ENCODE data around the gene CSF2RB.

The CSF2RB gene

DNA sequence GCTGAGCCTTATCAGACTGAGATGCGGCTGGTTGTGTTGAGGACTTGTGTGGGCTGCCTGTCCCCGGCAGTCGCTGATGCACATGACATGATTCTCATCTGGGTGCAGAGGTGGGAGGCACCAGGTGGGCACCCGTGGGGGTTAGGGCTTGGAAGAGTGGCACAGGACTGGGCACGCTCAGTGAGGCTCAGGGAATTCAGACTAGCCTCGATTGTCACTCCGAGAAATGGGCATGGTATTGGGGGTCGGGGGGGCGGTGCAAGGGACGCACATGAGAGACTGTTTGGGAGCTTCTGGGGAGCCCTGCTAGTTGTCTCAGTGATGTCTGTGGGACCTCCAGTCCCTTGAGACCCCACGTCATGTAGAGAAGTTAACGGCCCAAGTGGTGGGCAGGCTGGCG lies 25.5 kb downstream of the CSF2RB start:
- no peak for DNase-seq

DNA sequence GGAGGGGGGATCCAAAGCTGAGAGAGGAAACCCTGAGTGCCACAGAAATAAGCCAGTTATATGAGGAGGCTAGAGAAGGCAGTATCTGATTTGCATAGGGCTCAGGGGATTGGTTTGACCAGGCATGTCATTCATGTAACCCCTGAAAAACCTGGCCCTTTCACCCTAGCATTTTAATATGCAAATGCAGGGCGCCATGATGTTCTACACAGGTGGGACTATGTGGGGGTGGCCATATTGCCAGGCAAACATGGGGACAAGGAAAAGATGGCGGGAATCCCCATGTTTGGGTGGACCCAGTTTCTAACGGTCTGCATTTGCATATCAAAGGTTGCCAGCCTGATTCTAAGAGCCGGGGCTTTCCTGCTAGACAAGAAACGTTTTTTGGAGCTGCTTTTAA lies 27.2 kb downstream of the CSF2RB start:
- no peak for DNase-seq

DNA sequence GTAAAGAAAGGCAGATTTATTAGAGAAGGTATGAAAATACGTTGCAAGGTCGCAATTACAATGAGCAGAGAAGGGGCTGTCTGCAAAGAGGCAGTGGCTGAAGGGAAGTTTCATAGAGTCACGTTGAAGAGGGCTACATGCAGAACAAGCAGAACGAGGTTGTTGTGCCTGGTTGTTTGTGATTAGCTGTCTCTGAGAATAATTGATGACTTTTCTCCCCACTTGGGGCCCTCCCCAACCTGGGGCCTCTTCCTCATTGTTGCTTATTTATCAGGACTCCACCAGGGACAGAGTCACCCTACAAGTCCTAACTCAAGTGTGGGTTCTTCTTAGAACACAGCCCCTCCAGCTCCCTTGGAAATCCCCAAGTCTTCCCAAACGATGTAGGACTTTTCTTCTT lies 29.1 kb downstream of the CSF2RB start:
- DNase-seq: no peak

DNA sequence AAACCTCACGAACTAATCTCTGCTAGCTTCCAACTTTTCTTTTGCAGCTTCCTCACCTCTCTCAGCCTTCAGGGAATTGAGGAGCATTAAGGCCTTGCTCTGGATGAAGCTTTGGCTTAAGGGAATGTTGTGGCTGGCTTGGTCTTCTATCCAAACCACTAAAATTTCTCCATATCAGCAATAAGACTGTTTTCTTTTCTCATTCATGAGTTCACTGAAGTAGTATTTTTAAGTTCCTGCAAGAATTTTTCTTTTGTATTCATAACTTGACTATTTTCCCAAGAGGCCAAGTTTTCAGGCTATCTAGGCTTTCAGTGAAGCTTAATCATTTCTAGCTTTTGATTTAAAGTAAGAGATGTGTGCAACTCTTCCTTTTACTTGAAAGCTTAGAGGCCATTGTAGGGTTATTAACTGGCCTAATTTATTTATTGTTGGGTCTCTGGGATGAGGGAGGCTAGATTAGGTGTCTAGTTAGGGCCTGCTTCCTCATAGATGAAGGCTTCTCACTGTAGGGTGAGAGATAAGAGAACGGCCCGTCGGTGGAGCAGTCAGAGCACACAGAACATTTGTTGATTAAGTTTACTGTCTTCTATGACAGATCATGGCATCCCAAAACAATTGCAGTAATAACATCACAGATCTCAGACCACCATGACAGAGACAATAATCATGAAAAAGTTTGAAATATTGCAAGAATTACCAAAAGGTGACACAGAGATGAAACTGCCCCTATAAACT lies 33.2 kb downstream of the CSF2RB start:
- DNase-seq: no peak

DNA sequence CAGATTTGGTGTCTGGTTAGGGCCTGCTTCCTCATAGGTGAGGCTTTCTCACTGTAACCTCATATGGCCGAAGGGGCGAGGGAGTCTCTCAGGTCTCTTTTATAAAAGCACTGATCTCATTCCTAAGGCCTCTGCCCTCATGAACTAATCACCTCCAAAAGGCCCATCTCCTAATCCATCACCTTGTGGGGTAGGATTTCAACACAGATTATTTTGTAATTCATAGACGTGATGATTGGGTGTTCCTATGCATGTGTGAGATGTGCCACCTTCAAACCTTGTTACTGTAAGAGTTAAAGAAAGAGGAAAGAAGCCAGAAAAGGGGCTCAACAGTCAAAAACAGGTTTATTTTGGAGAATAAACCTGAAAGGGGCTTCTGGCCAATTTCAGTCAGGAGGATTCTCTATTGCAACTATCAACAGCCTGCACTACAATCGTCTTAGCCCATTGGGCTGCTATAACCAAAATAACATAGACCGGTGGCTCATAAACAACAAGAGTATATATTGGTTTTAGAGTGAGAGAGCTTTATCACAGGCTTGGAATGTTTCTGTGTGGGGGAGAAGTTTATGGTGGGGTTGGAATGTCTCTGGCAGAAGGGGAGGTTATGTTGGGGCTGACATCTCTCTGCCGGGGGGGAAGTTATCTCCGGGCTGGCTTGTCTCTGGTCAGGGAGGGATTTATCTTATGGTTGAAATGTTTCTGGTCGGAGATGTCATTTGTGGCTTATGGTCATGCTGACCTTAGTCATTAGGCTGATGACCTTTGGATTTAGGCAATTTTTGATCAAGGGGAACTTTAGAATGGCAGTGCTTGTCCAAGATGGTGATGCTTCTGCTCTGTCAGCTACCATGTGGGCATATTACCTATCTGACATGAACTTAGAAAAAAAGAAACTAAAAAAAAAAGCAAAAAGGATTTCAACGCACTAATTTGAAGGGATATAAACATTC lies 35.1 kb downstream of the CSF2RB start:
- DNase-seq: no peak

DNA sequence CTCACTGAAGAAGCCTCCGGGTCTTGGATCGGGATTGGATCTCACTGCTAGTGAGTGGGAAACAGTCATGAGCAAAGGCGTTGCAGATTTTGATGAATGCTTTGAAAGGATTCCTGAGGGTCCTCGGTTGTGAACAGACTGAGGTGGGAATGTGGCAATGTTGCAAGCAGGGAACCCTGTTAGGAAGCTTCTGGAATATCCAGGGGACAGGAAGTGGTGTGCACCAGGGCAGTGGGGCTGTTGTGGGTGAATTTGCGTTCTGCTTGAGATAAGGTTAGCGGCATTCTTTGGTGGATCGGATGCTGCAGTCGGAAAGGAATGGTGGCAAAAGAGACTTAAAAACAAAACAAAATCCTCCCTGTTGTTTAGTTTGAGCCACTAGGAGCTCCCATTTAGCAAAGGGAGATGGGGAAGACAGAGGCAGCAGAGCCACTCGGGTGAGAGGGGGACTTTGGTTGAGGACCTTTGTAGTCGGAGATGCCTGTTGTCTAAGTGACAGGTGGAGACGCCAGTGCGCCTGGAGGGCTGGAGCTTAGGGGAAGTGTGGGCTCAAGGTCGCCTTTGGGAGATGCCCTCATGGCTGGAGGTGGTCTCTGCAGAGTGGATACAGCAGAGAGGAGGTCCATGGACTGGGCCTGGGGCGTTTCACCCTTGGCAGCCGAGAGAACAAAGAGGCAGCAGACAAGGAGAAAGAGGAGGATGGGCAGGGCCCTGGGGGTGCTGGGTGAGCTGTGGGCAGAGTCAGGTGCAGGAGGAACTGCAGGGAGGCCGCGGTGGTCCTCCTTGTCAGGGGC lies 37.6 kb downstream of the CSF2RB start:
- no peak for DNase-seq

DNA sequence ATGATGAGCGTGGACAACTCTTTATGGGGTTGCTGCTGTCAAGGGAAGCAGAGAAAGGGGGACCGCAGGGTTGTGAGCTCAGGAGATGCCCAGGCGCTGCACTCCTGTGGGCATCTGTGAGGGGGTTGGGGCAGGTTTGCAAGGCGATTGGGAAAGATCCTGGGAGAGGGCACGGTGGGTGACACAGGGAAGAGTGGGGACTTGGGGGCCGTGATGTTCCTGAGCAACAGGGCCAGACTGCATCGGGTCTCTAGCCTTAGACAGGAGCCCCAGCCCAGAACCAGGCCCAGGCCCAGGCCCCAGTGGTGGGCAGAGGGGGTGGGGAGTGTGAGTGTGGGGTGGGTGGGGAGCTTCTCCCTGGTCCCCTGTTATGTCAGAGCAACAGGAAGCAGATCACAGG lies 38.3 kb downstream of the CSF2RB start:
- no peak for DNase-seq

DNA sequence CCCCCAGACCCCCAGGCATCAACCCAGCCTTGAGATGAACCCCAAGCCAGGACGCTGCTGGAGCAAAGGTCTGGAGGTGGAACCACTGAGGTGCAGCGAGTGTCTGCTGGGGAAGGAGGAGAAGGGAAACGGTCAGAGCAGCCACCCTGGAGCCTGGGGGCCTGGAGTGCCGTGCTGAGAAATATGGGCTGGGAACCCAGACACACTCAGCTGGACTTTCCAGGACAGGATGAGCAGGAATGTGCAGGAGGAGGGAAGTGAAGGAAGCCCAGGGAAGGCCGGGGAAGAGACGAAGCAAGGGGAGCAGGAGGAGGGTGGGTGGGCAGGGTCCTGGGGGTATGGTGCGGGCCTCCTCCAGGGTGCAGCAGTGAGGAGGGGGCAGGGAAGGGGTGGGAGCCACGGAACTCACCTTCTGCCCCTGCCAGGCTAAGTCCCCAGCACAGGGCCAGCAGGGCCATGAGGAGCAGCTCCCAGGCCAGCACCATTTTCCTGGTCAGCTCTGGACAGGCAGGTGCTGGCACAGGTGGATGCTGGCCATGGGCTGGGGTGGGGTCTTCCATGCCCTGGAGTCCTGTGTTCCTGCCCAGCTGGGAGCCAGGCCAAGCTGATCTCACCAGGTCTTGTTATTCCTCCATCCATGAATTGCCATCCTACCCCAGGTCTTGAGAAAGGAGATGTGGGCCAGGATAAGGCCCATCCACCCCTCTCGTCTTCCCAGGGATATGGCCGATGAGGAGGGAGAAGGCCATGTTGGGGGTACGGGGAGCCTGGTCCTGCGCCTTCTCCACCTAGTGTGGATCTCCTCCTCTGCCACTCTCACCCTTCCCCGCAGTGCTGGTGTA lies 40.0 kb downstream of the CSF2RB start:
- no peak for DNase-seq

DNA sequence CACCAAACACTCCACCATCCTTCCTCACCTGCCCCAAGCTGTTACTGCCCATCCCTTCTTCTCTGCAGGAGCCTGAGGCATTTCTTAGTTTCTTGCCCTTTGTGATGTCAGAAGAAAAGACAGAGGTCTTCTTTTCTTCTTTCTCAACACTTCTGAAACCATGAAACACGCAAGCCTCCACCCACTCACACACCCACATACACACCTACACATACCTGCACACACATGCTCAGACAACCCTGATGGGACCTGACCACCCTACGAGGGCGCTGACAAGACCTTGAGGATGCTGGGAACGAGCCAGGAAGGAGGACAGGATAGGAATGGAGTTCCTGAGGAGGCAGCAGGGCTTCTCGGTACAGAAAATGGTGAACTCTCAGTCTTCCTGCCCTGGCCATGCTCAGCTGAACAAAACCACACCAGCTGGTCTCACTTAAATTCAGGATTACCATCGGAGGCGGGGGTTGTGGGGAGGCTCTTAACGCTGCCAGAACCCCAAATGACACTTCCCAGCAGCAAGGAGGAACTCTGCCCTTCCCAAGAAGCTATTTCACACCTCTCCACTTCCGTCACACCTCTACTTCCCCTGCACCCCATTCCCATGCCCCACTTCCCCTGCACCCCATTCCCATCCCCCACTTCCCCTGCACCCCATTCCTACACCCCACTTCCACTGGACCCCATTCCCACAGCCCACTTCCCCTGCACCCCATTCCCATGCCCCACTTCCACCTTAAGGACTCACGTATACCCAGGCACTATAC lies 41.0 kb downstream of the CSF2RB start:
- peak in 1 of 2 experiments; percentile 12 for DNase-seq

DNA sequence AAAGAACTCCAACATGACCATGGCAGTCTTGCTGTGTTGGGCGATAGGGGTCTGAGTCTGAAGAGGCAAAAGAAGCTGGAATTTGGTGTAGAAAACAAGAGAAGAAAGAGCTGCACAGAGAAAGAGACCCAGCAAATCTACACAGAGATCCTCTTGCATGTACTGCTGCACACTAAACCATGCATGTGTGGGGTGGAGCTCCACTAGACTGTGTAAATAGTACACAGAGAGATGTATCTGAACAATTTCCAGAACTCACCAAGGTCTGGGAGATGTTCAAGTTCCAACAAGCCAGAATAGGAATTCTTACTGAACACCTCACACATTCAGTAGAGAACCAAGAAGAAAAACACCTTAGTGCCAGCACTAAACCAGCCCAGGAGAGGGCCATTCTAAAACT lies 42.3 kb downstream of the CSF2RB start:
- DNase-seq: no peak

DNA sequence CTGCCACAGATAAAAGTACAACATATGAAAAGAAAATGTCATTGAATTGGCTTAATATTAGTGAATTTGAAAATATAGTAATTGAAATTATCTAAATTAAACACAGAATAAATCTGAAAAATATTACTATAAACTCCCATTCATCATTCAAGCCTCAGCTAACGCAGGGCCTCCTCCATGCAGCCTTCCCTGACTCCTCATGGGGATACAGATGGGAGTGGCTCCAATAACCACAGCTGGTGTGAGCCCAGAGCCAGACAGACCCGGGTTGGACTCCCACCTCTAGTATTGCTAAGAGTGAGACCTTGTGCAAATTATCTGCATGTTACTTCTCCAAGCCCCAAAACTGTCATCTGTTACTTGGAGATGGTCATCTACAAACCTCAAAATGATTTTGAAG lies 44.9 kb downstream of the CSF2RB start:
- DNase-seq: no peak

DNA sequence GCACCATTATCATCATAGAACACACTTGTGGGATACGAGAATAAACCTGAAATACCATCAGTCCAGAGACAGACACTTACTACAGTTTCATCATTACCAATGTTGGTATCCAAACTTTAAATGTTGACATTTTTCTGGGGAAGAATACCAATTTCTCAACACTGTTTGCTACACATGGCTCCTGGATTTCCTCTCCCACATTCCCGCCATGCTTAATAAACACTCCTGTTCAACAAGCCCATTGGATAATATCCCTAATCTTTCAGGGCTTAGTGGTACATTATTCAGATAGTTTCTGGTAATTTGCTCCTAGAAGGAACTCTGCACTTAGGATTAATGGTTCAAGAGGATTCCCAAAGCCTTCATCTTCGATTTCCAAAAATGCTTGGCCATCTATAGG lies 48.2 kb downstream of the CSF2RB start:
- DNase-seq: no peak

DNA sequence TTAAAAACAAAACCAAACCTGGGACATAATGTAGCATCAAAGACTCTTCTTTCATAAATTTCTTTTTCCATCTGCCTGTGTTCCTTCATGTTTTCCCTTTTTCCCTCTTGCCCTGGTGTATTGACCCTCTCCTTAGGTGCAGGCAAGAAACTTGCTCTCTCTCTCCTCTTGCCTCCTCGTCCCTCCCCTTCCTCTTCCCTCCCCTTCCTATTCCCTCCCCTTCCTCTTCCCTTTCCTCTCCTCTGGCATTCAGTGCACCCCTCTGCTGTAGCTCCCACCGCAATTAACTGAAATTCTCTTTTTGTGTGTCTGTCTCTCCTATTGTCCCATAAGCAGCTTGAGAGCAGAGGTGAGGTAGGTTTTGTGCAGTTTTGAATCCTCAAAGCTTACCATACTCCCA lies 49.9 kb downstream of the CSF2RB start:
- no peak for DNase-seq

DNA sequence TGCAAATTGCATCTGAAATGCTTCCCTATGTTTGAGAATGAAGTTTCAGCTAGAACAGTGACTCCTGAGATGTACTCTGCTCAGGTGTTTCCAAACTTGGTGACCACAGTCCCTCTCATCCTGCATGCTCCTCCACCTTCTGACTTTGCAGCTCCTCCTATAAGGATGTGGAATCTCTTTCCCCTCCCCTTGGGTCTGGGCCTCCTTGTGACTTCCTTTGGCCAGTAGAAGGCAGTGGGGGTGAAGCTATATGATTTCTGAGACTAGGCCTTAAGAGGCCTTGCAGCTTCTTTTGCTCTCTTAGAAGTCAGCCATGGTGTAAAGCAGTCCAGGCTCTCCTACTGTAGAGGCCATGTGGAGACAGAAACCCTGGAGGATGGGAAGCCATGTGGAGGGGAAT lies 50.7 kb downstream of the CSF2RB start:
- DNase-seq: no peak

DNA sequence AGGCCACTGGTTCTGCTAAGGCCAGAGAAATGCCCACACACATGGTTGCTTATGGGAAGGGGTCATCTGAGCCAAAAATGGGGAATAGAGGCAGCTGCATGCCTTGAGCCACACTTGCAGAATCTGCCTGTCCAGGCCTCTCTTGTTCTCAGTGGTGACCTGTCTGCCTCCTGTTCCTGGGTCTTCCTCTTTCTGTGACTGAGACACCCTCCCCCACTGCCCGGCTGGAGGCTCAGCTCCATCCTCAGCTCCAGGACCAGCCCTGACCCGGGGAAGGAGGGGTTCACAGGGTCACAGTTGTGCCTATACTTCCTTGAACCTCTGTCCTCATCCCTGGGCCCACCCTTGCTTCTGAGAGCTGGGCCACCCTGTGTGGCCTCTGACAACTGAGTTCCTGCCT lies 52.3 kb downstream of the CSF2RB start:
- DNase-seq: no peak

DNA sequence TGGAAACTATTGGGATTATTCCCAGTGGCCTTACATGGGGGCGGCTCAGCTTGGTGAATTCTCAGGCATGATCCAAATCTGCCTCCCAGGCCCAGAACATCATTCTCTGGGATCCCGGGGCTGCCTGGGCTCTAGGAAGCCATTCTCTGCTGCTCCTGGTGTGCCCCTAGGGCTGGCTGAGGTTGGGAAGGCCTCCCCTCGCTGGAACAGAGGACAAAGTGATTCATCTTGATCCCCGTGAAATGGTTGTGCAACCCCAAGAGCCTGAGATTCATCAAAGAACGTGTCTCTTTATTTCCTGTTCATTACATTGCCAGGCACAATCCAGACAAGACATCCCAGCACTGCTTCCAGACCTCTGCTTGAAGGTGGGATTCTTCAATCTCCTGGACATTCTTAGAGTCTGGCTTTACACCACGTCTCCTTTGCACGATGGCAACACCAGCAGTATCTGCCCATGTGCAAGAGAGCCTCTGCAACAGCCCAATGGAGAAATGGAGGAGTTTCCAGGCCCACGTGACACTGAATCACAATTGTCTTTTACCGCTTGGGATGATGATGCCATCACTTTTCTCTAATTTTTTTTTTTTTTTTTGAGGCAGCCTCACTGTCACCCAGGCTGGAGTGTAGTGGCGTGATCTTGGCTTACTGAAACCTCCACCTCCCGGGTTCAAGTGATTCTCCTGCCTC lies 53.6 kb downstream of the CSF2RB start:
- no peak for DNase-seq

DNA sequence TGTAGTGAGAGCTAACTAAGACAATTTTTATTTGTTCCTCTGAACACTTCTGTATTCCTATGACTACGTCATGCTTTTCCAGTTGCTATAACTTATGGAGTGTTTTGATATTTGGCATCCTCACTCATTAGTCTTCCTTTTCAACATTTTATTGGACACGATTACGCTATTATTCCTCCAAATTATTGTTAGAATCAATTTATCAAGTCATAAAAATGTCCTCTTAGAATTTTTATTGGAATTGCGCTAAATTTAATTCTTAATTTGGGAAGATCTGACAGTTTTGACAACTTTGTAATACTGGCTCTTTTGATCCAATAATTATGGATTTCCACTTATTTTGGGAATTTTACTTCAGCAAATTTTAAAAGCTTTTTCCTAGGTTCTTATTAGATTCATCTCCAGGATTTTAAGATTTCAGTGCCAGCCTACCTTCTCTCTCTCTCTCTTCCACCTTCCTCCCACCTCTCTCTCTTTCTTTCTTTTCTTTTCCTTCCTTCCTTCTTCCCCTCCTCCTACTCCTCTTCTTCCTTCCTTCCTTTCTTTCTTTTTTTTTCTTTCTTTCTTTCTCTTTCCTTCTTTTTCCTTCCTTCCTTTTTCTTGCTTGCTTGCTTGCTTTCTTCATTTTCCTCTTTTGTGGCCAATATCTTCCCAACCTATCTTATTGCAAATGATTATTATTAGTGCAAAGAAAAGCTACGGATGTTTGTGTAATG lies 55.0 kb downstream of the CSF2RB start:
- no peak for DNase-seq

DNA sequence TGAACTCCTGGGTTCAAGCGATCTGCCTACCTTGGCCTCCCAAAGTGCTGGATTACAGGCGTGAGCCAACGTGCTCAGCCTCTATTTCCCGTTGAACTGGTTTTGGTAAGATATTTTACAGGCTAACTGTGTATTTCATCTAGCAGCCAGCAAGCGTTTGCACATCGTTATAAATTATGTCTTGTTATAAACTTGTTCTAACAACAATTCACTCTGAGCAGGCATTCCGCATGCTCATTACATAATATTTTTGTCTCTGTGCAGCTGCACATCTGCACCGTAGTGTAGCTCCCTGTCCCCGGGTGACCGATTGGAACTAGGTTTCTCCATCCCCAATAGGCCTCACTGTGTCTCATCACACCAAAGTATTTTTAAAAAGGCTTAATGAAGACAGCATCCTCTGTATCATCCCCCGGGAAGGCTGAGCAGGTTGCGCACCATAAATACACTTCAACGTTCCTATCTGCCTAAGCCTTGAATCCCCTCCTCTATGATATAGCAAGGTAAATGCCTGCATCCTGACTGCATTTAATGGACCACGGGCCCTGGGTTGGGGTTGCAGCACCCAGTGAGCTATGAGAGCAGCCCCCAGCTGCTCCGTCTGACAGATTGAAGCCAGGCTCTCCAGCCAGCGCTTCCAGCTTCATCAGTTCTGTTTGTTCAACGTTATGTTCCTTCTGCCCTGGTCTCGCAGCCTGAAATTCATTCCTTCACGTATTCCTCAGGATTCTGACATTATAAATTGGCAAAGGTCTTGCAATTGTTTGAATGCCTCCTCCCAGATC lies 58.1 kb downstream of the CSF2RB start:
- DNase-seq: no peak

DNA sequence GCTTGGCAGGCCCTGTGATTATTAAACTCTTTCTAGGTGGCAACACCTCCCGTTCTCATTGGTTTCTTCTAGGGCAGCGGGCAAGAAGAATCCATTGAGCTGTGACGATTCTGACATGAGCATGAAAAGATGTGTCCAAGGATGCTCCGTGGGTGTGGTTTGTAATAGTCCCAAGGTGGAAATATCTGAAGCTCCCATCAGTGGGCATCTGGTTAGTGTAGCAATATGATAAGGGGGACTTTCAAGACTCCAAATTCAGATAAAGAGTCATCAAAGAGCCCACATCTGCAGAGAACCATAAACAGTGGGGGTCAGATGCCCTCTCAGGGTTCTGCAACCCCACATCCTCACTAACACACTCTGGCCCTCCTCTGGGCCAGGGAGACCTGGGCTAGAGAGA lies 63.2 kb downstream of the CSF2RB start:
- DNase-seq: no peak

Data from activated CD4-positive, alpha-beta T cell treated with anti-CD3 and anti-CD28 coated beads, Interleukin-2, amount 50 U/mL, for 4 hours (primary cell).